ENCODE results near the gene CYB5R4.
"Not testable (repeated sequence)": the region's sequence is repeated elsewhere in the genome, so short reads cannot be mapped to it uniquely, and the experiment has no call there.

CYB5R4 gene

GRCh38 chr6:83921315-83921714 is 61.8 kb downstream of the CYB5R4 start:
- H3K27ac ChIP-seq (ENCODE audit: low read depth, low read length), result no peak overlapping the region
- no peaks in the 10 kb centered on the region for H3K79me2 ChIP-seq (ENCODE audit: control insufficient read depth, low read length)
- H3K27me3 ChIP-seq (ENCODE audit: control insufficient read depth, low read length), result no peaks in the 10 kb centered on the region
- H3K4me1 ChIP-seq (ENCODE audit: control insufficient read depth, low read length), result no peaks in the 10 kb centered on the region
- no peaks in the 10 kb centered on the region for H3K9me3 ChIP-seq (ENCODE audit: control insufficient read depth, insufficient read depth, low read length)
- H3K9me2 ChIP-seq (replicated peaks; ENCODE audit: control insufficient read depth, low read length), result no peaks in the 10 kb centered on the region
- H4K20me1 ChIP-seq (ENCODE audit: control insufficient read depth, insufficient read depth, low read depth, low read length), result no peaks in the 10 kb centered on the region
- no peak overlapping the region for H3K4me2 ChIP-seq (ENCODE audit: low read length)
- peaks cover 8% of the 10 kb centered on the region for H3K36me3 ChIP-seq (ENCODE audit: control insufficient read depth, low read length)
- H3F3A ChIP-seq (ENCODE audit: control insufficient read depth, insufficient read depth), result no peaks in the 10 kb centered on the region
- TF ChIP-seq EZH2phosphoT487 (IDR thresholded peaks at IDR 0.05; ENCODE audit: borderline replicate concordance, low read length) (no peak), CTCF (IDR thresholded peaks at IDR 0.05; ENCODE audit: low read depth, low read length, poor library complexity, severe bottlenecking) (no peak)
- no peak overlapping the region for H3K4me3 ChIP-seq (ENCODE audit: low read length)

GRCh38 chr6:83927470-83927869 is 68.0 kb downstream of the CYB5R4 start:
- no peak overlapping the region for H3K27ac ChIP-seq (ENCODE audit: low read depth, low read length)
- no peaks in the 10 kb centered on the region for H3K27me3 ChIP-seq (ENCODE audit: control insufficient read depth, low read length)
- TF ChIP-seq EZH2phosphoT487 (IDR thresholded peaks at IDR 0.05; ENCODE audit: borderline replicate concordance, low read length), result no peak
- no peak for TF ChIP-seq CTCF (IDR thresholded peaks at IDR 0.05; ENCODE audit: low read depth, low read length, poor library complexity, severe bottlenecking)
- H4K20me1 ChIP-seq (ENCODE audit: control insufficient read depth, insufficient read depth, low read depth, low read length), result no peaks in the 10 kb centered on the region
- no peak overlapping the region for H3K4me2 ChIP-seq (ENCODE audit: low read length)
- H3K4me3 ChIP-seq (ENCODE audit: low read length), result no peak overlapping the region
- no peaks in the 10 kb centered on the region for H3K4me1 ChIP-seq (ENCODE audit: control insufficient read depth, low read length)
- no peaks in the 10 kb centered on the region for H3K9me3 ChIP-seq (ENCODE audit: control insufficient read depth, insufficient read depth, low read length)
- no peaks in the 10 kb centered on the region for H3K79me2 ChIP-seq (ENCODE audit: control insufficient read depth, low read length)
- H3F3A ChIP-seq (ENCODE audit: control insufficient read depth, insufficient read depth), result no peaks in the 10 kb centered on the region
- H3K36me3 ChIP-seq (ENCODE audit: control insufficient read depth, low read length), result peaks cover 20% of the 10 kb centered on the region
- no peaks in the 10 kb centered on the region for H3K9me2 ChIP-seq (replicated peaks; ENCODE audit: control insufficient read depth, low read length)

- no peak overlapping the region for H3K4me2 ChIP-seq (ENCODE audit: low read length)
- H3K4me1 ChIP-seq (ENCODE audit: control insufficient read depth, low read length), result no peaks in the 10 kb centered on the region
- H4K20me1 ChIP-seq (ENCODE audit: control insufficient read depth, insufficient read depth, low read depth, low read length), result no peaks in the 10 kb centered on the region
- H3F3A ChIP-seq (ENCODE audit: control insufficient read depth, insufficient read depth), result no peaks in the 10 kb centered on the region
- H3K9me3 ChIP-seq (ENCODE audit: control insufficient read depth, insufficient read depth, low read length), result no peaks in the 10 kb centered on the region
- no peak overlapping the region for H3K27ac ChIP-seq (ENCODE audit: low read depth, low read length)
- no peaks in the 10 kb centered on the region for H3K9me2 ChIP-seq (replicated peaks; ENCODE audit: control insufficient read depth, low read length)
- peaks cover 20% of the 10 kb centered on the region for H3K36me3 ChIP-seq (ENCODE audit: control insufficient read depth, low read length)
- no peak for TF ChIP-seq EZH2phosphoT487 (IDR thresholded peaks at IDR 0.05; ENCODE audit: borderline replicate concordance, low read length)
- no peak for TF ChIP-seq CTCF (IDR thresholded peaks at IDR 0.05; ENCODE audit: low read depth, low read length, poor library complexity, severe bottlenecking)
- no peak overlapping the region for H3K4me3 ChIP-seq (ENCODE audit: low read length)
- no peaks in the 10 kb centered on the region for H3K79me2 ChIP-seq (ENCODE audit: control insufficient read depth, low read length)
- H3K27me3 ChIP-seq (ENCODE audit: control insufficient read depth, low read length), result no peaks in the 10 kb centered on the region
Measured at GRCh38 chr6:83928286-83928685, 68.8 kb downstream of the CYB5R4 start.

- not testable (repeated sequence) for H3K27ac ChIP-seq (ENCODE audit: low read depth, low read length); H3K4me3 ChIP-seq (ENCODE audit: low read length); H3K79me2 ChIP-seq (ENCODE audit: control insufficient read depth, low read length); H3K4me1 ChIP-seq (ENCODE audit: control insufficient read depth, low read length); H3K9me2 ChIP-seq (replicated peaks; ENCODE audit: control insufficient read depth, low read length); H3F3A ChIP-seq (ENCODE audit: control insufficient read depth, insufficient read depth); H3K4me2 ChIP-seq (ENCODE audit: low read length); H4K20me1 ChIP-seq (ENCODE audit: control insufficient read depth, insufficient read depth, low read depth, low read length); H3K27me3 ChIP-seq (ENCODE audit: control insufficient read depth, low read length); H3K9me3 ChIP-seq (ENCODE audit: control insufficient read depth, insufficient read depth, low read length); H3K36me3 ChIP-seq (ENCODE audit: control insufficient read depth, low read length)
Measured at GRCh38 chr6:83946201-83946833, 86.8 kb downstream of the CYB5R4 start.

- H3K4me3 ChIP-seq (ENCODE audit: low read length); H3K27me3 ChIP-seq (ENCODE audit: control insufficient read depth, low read length); H3K4me2 ChIP-seq (ENCODE audit: low read length); H3K9me2 ChIP-seq (replicated peaks; ENCODE audit: control insufficient read depth, low read length); H3K4me1 ChIP-seq (ENCODE audit: control insufficient read depth, low read length); H3K9me3 ChIP-seq (ENCODE audit: control insufficient read depth, insufficient read depth, low read length); H4K20me1 ChIP-seq (ENCODE audit: control insufficient read depth, insufficient read depth, low read depth, low read length); H3K36me3 ChIP-seq (ENCODE audit: control insufficient read depth, low read length); H3K27ac ChIP-seq (ENCODE audit: low read depth, low read length); H3K79me2 ChIP-seq (ENCODE audit: control insufficient read depth, low read length); H3F3A ChIP-seq (ENCODE audit: control insufficient read depth, insufficient read depth): not testable (repeated sequence)
Measured at GRCh38 chr6:83947983-83948382, 88.5 kb downstream of the CYB5R4 start.

Data from DOHH2 (cell line).